ENCODE data around the gene OTOS.

Gene OTOS

DNA sequence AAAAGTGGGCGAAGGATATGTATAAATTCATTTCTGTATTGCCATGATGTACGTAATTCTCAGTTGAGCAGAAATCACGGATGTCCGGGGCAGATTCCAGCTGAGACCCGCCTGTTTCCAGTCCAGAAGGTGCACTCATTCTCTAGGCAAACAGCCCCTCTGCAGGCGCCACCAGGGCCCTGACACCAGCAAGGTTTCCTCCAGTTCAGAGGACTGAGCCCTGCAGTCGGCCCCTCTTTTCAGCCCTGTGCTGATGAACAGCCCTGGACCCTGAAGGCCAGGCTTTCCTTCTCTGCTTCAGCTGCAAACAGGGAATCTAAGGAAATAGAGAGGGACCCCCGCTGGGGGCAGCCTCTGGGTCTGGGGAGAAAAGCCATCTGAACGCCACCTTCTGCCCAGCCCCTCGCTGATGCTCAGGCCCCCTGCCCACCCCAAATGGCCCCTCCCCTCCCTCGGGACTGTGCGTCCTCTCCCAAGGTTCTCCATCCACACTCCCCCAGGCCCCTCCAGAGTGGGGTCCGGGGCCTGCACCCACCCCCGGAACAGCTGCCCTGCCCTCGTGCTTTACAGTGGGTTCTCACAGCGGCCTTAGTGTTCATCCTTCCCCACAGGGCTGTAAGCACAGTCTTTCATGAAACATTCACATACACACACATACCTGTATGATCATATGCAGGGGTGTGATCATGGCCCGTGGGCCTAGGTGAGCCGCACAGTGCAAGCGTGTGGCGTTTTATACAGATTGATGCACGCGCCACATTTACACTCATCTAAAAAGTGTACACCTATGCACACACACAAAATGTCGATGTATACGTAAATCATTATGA is 16.4 kb downstream of the OTOS start:
- Histone ChIP-seq H3K4me3 (ENCODE audit: insufficient read depth, low read depth, low read length) (no peak overlapping the region), H3K9me3 (ENCODE audit: control insufficient read depth, low read length) (no peaks in the 10 kb centered on the region), H3K4me1 (ENCODE audit: control insufficient read depth, insufficient read depth, low read length) (no peaks in the 10 kb centered on the region), H3K36me3 (ENCODE audit: control insufficient read depth, insufficient read depth, low read length) (no peaks in the 10 kb centered on the region), H3K27me3 (ENCODE audit: control insufficient read depth, insufficient read depth, low read length, poor library complexity, severe bottlenecking) (no peaks in the 10 kb centered on the region), H3K27ac (ENCODE audit: insufficient read depth, low read depth, low read length, poor library complexity, severe bottlenecking) (no peak overlapping the region)
- WGBS, 2 experiments: 88 to 92% methylated on average over 23 to 24 of the region's 24 CpGs

- Histone ChIP-seq H3K4me3 (ENCODE audit: insufficient read depth, low read depth, low read length) (no peak overlapping the region), H3K36me3 (ENCODE audit: control insufficient read depth, insufficient read depth, low read length) (no peaks in the 10 kb centered on the region), H3K9me3 (ENCODE audit: control insufficient read depth, low read length) (no peaks in the 10 kb centered on the region), H3K27ac (ENCODE audit: insufficient read depth, low read depth, low read length, poor library complexity, severe bottlenecking) (no peak overlapping the region), H3K27me3 (ENCODE audit: control insufficient read depth, insufficient read depth, low read length, poor library complexity, severe bottlenecking) (no peaks in the 10 kb centered on the region), H3K4me1 (ENCODE audit: control insufficient read depth, insufficient read depth, low read length) (no peaks in the 10 kb centered on the region)
- 86 to 89% methylated on average over 11 of the region's 11 CpGs for WGBS, 2 experiments
These were observed 18.8 kb downstream of the OTOS start for GRCh38 chr2:240121675-240122074.

GRCh38 chr2:240121190-240121589 is 19.3 kb downstream of the OTOS start:
- H3K27ac ChIP-seq (ENCODE audit: insufficient read depth, low read depth, low read length, poor library complexity, severe bottlenecking): no peak overlapping the region
- no peaks in the 10 kb centered on the region for H3K27me3 ChIP-seq (ENCODE audit: control insufficient read depth, insufficient read depth, low read length, poor library complexity, severe bottlenecking)
- no peaks in the 10 kb centered on the region for H3K36me3 ChIP-seq (ENCODE audit: control insufficient read depth, insufficient read depth, low read length)
- no peak overlapping the region for H3K4me3 ChIP-seq (ENCODE audit: insufficient read depth, low read depth, low read length)
- H3K4me1 ChIP-seq (ENCODE audit: control insufficient read depth, insufficient read depth, low read length): no peaks in the 10 kb centered on the region
- H3K9me3 ChIP-seq (ENCODE audit: control insufficient read depth, low read length): no peaks in the 10 kb centered on the region
- 85 to 86% methylated on average over 4 of the region's 4 CpGs for WGBS, 2 experiments

- WGBS, 2 experiments: 91 to 94% methylated on average over 6 of the region's 6 CpGs
- H3K4me3 ChIP-seq (ENCODE audit: insufficient read depth, low read depth, low read length): no peak overlapping the region
- no peaks in the 10 kb centered on the region for H3K27me3 ChIP-seq (ENCODE audit: control insufficient read depth, insufficient read depth, low read length, poor library complexity, severe bottlenecking)
- no peaks in the 10 kb centered on the region for H3K9me3 ChIP-seq (ENCODE audit: control insufficient read depth, low read length)
- no peaks in the 10 kb centered on the region for H3K36me3 ChIP-seq (ENCODE audit: control insufficient read depth, insufficient read depth, low read length)
- no peak overlapping the region for H3K27ac ChIP-seq (ENCODE audit: insufficient read depth, low read depth, low read length, poor library complexity, severe bottlenecking)
- no peaks in the 10 kb centered on the region for H3K4me1 ChIP-seq (ENCODE audit: control insufficient read depth, insufficient read depth, low read length)
These were observed 26.2 kb downstream of the OTOS start for GRCh38 chr2:240114233-240114632.

DNA sequence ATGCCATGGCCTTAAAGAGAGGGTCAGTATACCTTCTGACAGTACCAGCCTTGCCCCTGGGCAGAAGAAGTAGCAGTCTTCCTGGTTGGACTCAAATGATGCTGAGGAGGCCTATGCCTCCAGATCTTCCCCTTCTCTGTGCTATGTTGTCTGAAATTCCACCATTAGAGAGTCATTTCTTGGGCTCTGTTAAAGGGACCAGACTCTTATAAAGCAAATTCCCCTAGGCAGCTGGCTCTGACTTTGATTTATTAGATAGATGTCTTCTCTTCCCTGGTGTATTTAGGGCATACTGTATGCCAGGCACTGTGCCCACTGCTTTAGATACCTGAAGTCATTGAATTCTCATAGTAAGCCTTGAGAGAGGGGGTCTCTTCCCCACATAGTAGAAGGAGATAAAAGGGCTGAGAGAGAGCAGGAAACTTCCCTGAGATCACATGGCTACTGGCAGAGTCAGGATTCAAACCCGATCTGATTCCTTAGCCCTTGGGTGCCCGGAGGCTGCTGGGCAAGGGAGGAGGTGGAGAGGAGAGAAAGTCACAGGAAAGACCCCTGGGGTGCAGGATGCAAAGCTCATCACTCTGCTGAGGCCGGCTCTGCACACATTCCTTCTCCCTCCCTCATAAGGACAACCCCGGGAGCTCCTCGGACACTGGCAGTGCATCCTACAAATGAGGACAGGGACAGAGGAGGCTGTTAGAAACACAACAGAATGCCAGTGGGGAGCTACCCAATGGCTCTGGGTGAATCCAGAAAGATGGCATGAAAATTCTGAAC is 27.4 kb downstream of the OTOS start:
- H3K27ac ChIP-seq (ENCODE audit: insufficient read depth, low read depth, low read length, poor library complexity, severe bottlenecking): no peak overlapping the region
- H3K9me3 ChIP-seq (ENCODE audit: control insufficient read depth, low read length): no peaks in the 10 kb centered on the region
- WGBS, 2 experiments: 40 to 46% methylated on average over 5 of the region's 5 CpGs
- H3K36me3 ChIP-seq (ENCODE audit: control insufficient read depth, insufficient read depth, low read length): no peaks in the 10 kb centered on the region
- no peak overlapping the region for H3K4me3 ChIP-seq (ENCODE audit: insufficient read depth, low read depth, low read length)
- H3K27me3 ChIP-seq (ENCODE audit: control insufficient read depth, insufficient read depth, low read length, poor library complexity, severe bottlenecking): no peaks in the 10 kb centered on the region
- no peaks in the 10 kb centered on the region for H3K4me1 ChIP-seq (ENCODE audit: control insufficient read depth, insufficient read depth, low read length)

GRCh38 chr2:240111253-240111652 is 29.2 kb downstream of the OTOS start:
- Histone ChIP-seq H3K36me3 (ENCODE audit: control insufficient read depth, insufficient read depth, low read length) (no peaks in the 10 kb centered on the region), H3K27me3 (ENCODE audit: control insufficient read depth, insufficient read depth, low read length, poor library complexity, severe bottlenecking) (no peaks in the 10 kb centered on the region), H3K4me3 (ENCODE audit: insufficient read depth, low read depth, low read length) (no peak overlapping the region), H3K9me3 (ENCODE audit: control insufficient read depth, low read length) (no peaks in the 10 kb centered on the region), H3K4me1 (ENCODE audit: control insufficient read depth, insufficient read depth, low read length) (no peaks in the 10 kb centered on the region), H3K27ac (ENCODE audit: insufficient read depth, low read depth, low read length, poor library complexity, severe bottlenecking) (no peak overlapping the region)
- 92 to 95% methylated on average over 10 of the region's 10 CpGs for WGBS, 2 experiments

GRCh38 chr2:240109386-240109785 is 31.1 kb downstream of the OTOS start:
- H3K36me3 ChIP-seq (ENCODE audit: control insufficient read depth, insufficient read depth, low read length): no peaks in the 10 kb centered on the region
- H3K4me1 ChIP-seq (ENCODE audit: control insufficient read depth, insufficient read depth, low read length): no peaks in the 10 kb centered on the region
- WGBS, 2 experiments: 89 to 90% methylated on average over 11 of the region's 11 CpGs
- H3K9me3 ChIP-seq (ENCODE audit: control insufficient read depth, low read length): no peaks in the 10 kb centered on the region
- no peak overlapping the region for H3K4me3 ChIP-seq (ENCODE audit: insufficient read depth, low read depth, low read length)
- H3K27me3 ChIP-seq (ENCODE audit: control insufficient read depth, insufficient read depth, low read length, poor library complexity, severe bottlenecking): no peaks in the 10 kb centered on the region
- no peak overlapping the region for H3K27ac ChIP-seq (ENCODE audit: insufficient read depth, low read depth, low read length, poor library complexity, severe bottlenecking)

- Histone ChIP-seq H3K4me1 (ENCODE audit: control insufficient read depth, insufficient read depth, low read length) (no peaks in the 10 kb centered on the region), H3K4me3 (ENCODE audit: insufficient read depth, low read depth, low read length) (no peak overlapping the region), H3K27me3 (ENCODE audit: control insufficient read depth, insufficient read depth, low read length, poor library complexity, severe bottlenecking) (no peaks in the 10 kb centered on the region), H3K27ac (ENCODE audit: insufficient read depth, low read depth, low read length, poor library complexity, severe bottlenecking) (no peak overlapping the region), H3K9me3 (ENCODE audit: control insufficient read depth, low read length) (no peaks in the 10 kb centered on the region), H3K36me3 (ENCODE audit: control insufficient read depth, insufficient read depth, low read length) (no peaks in the 10 kb centered on the region)
- 80 to 86% methylated on average over 6 of the region's 6 CpGs for WGBS, 2 experiments
These were observed 33.0 kb downstream of the OTOS start for GRCh38 chr2:240107477-240107796.

- Histone ChIP-seq H3K4me3 (ENCODE audit: insufficient read depth, low read depth, low read length) (no peak overlapping the region), H3K27me3 (ENCODE audit: control insufficient read depth, insufficient read depth, low read length, poor library complexity, severe bottlenecking) (no peaks in the 10 kb centered on the region), H3K9me3 (ENCODE audit: control insufficient read depth, low read length) (no peaks in the 10 kb centered on the region), H3K27ac (ENCODE audit: insufficient read depth, low read depth, low read length, poor library complexity, severe bottlenecking) (no peak overlapping the region), H3K36me3 (ENCODE audit: control insufficient read depth, insufficient read depth, low read length) (no peaks in the 10 kb centered on the region), H3K4me1 (ENCODE audit: control insufficient read depth, insufficient read depth, low read length) (no peaks in the 10 kb centered on the region)
- 87 to 88% methylated on average over 17 of the region's 17 CpGs for WGBS, 2 experiments
These were observed 33.5 kb downstream of the OTOS start for GRCh38 chr2:240106765-240107476.

DNA sequence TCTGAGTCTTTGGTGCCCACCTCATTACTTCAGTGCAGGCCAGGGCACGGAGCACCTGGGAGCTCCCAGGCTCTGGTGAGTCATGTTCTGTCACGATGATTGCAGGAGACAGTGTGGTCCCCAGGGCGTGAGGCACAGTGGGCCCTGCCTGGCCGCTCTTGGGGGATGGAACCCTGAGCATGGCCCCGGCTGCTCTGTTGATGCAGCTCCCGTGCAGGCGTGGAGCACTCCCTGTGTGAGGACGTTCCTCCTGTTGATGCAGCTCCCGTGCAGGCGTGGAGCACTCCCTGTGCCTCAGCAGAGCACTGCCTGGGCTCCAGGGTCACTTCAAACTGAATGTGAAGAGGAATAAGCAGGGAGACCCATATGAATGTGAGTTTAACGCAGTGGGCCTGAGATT is 34.5 kb downstream of the OTOS start:
- H3K36me3 ChIP-seq (ENCODE audit: control insufficient read depth, insufficient read depth, low read length): no peaks in the 10 kb centered on the region
- 87 to 90% methylated on average over 11 of the region's 11 CpGs for WGBS, 2 experiments
- no peak overlapping the region for H3K4me3 ChIP-seq (ENCODE audit: insufficient read depth, low read depth, low read length)
- no peak overlapping the region for H3K27ac ChIP-seq (ENCODE audit: insufficient read depth, low read depth, low read length, poor library complexity, severe bottlenecking)
- H3K9me3 ChIP-seq (ENCODE audit: control insufficient read depth, low read length): no peaks in the 10 kb centered on the region
- H3K4me1 ChIP-seq (ENCODE audit: control insufficient read depth, insufficient read depth, low read length): no peaks in the 10 kb centered on the region
- no peaks in the 10 kb centered on the region for H3K27me3 ChIP-seq (ENCODE audit: control insufficient read depth, insufficient read depth, low read length, poor library complexity, severe bottlenecking)

Measured in ectodermal cell (in vitro differentiated cells).